Fibroblast of skin of abdomen (primary cell): ENCODE results near the gene GGCX.
"Not testable (repeated sequence)": the region's sequence is repeated elsewhere in the genome, so short reads cannot be mapped to it uniquely, and the experiment has no call there.

Source experiments
- DNase-seq: peaks from one replicate; pipeline ENCODE4 v3.0.0-alpha.2; 2013

Gene GGCX

GRCh38 chr2:85594715-85595300, 33.5 kb upstream of the GGCX start:
- DNase-seq = no peak

- DNase-seq = no peak
These were observed 31.7 kb upstream of the GGCX start for GRCh38 chr2:85593023-85593422.

GRCh38 chr2:85592299-85592698, 31.0 kb upstream of the GGCX start:
- not testable (repeated sequence) for DNase-seq

GRCh38 chr2:85591563-85591962, 30.3 kb upstream of the GGCX start:
- DNase-seq = no peak

GRCh38 chr2:85590950-85591349, 29.7 kb upstream of the GGCX start:
- DNase-seq = no peak

GRCh38 chr2:85589982-85590791, 28.9 kb upstream of the GGCX start:
- peak; percentile 93 for DNase-seq

GRCh38 chr2:85589181-85589580, 27.9 kb upstream of the GGCX start:
- DNase-seq = no peak

- DNase-seq = no peak
These were observed 27.4 kb upstream of the GGCX start for GRCh38 chr2:85588645-85589044.

GRCh38 chr2:85588236-85588635, 26.9 kb upstream of the GGCX start:
- DNase-seq = no peak

- peak; percentile 76 for DNase-seq
These were observed 24.4 kb upstream of the GGCX start for GRCh38 chr2:85585781-85586105.

GRCh38 chr2:85584857-85585780, 23.8 kb upstream of the GGCX start:
- peak; percentile 57 for DNase-seq

GRCh38 chr2:85584354-85584856, 23.1 kb upstream of the GGCX start, which contains the start of gene VAMP5:
Gene VAMP5, plus strand, starts transcription at chr2:85584431. Its CDS starts 60 bp downstream, at chr2:85584491.
- DNase-seq = peak; percentile 12

- DNase-seq = no peak
These were observed 22.5 kb upstream of the GGCX start for GRCh38 chr2:85583667-85584353.

- no peak for DNase-seq
These were observed 21.2 kb upstream of the GGCX start for GRCh38 chr2:85582492-85582891.

GRCh38 chr2:85580206-85580605, 18.9 kb upstream of the GGCX start:
- DNase-seq = no peak

- DNase-seq = no peak
These were observed 18.1 kb upstream of the GGCX start for GRCh38 chr2:85579266-85579935.

- DNase-seq = no peak
These were observed 17.2 kb upstream of the GGCX start for GRCh38 chr2:85578243-85579180.

GRCh38 chr2:85577386-85578242, 16.3 kb upstream of the GGCX start, which contains the start of gene VAMP8:
Gene VAMP8, plus strand, starts transcription at chr2:85577586. Its CDS starts 61 bp downstream, at chr2:85577647.
- no peak for DNase-seq

GRCh38 chr2:85577063-85577385, 15.7 kb upstream of the GGCX start:
- DNase-seq = no peak

GRCh38 chr2:85575739-85576138, 14.4 kb upstream of the GGCX start:
- no peak for DNase-seq
